Measurements from ENCODE around the gene NCAN. TPM values are rescaled to one million over a fixed set of nuclear protein-coding genes. Genes with fewer than 3 reads are reported as not detected.

The NCAN gene
- total and polyA plus RNA-seq, 2 of the 13 experiments (the other 11 are each of a cell fraction or from before 2014, with no cell fraction given) = not detected

- TF ChIP-seq ARNTL (CRISPR knock-in tag; IDR thresholded peaks at IDR 0.05) (0 out of 2 replicates have a peak, but pooled peaks have one; percentile 31), THAP8 (CRISPR knock-in tag; IDR thresholded peaks at IDR 0.05; ENCODE audit: borderline replicate concordance) (no peak), MLX (CRISPR knock-in tag; IDR thresholded peaks at IDR 0.05) (no peak), ZNF580 (CRISPR knock-in tag; IDR thresholded peaks at IDR 0.05; ENCODE audit: borderline replicate concordance, low read depth) (no peak), AHR (CRISPR knock-in tag; IDR thresholded peaks at IDR 0.05) (no peak), ARNT (IDR thresholded peaks at IDR 0.05) (no peak), KLF6 (CRISPR knock-in tag; IDR thresholded peaks at IDR 0.05) (no peak), AGO1 (IDR thresholded peaks at IDR 0.05; ENCODE audit: low read depth, low read length, poor library complexity, severe bottlenecking) (peak; percentile 83), POLR2A (IDR thresholded peaks at IDR 0.05; ENCODE audit: insufficient read depth in 1 of 2, low read depth in 2 of 2, low read length in 2 of 2) (peak in 1 of 2 experiments; percentile 46; a peak in 2 of 4 replicates), KLF13 (CRISPR knock-in tag; IDR thresholded peaks at IDR 0.05) (no peak), NCOR1 (IDR thresholded peaks at IDR 0.05; ENCODE audit: borderline replicate concordance, low read length) (no peak), TEF (CRISPR knock-in tag; IDR thresholded peaks at IDR 0.05) (no peak), DMAP1 (CRISPR knock-in tag; IDR thresholded peaks at IDR 0.05) (no peak), ZNF256 (CRISPR knock-in tag; conservative IDR thresholded peaks at IDR 0.05) (no peak), YY1 (IDR thresholded peaks at IDR 0.05; ENCODE audit: insufficient read depth, insufficient replicate concordance, low read depth, low read length) (no peak), SNAPC2 (CRISPR knock-in tag; IDR thresholded peaks at IDR 0.05) (no peak), KLF12 (CRISPR knock-in tag; IDR thresholded peaks at IDR 0.05; ENCODE audit: borderline replicate concordance) (peak; percentile 75; the same call in 1 of the 2 replicates), TP53 (CRISPR knock-in tag; conservative IDR thresholded peaks at IDR 0.05) (no peak), MYNN (CRISPR knock-in tag; IDR thresholded peaks at IDR 0.05; ENCODE audit: low read depth) (no peak), HOXA7 (CRISPR knock-in tag; IDR thresholded peaks at IDR 0.05) (no peak), GATAD1 (CRISPR knock-in tag; IDR thresholded peaks at IDR 0.05) (no peak), ZNF501 (CRISPR knock-in tag; IDR thresholded peaks at IDR 0.05) (0 out of 2 replicates have a peak, but pooled peaks have one; percentile 31), HNRNPL (IDR thresholded peaks at IDR 0.05; ENCODE audit: low read depth, low read length) (no peak), ZNF383 (CRISPR knock-in tag; IDR thresholded peaks at IDR 0.05; ENCODE audit: borderline replicate concordance) (no peak)
- TF ChIP-seq, protein P1, sequence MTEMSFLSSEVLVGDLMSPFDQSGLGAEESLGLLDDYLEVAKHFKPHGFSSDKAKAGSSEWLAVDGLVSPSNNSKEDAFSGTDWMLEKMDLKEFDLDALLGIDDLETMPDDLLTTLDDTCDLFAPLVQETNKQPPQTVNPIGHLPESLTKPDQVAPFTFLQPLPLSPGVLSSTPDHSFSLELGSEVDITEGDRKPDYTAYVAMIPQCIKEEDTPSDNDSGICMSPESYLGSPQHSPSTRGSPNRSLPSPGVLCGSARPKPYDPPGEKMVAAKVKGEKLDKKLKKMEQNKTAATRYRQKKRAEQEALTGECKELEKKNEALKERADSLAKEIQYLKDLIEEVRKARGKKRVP (CRISPR knock-in tag; IDR thresholded peaks at IDR 0.05) = peak in 1 of 2 experiments; percentile 54; a peak in 2 of 4 replicates
- TF ChIP-seq, protein P2, sequence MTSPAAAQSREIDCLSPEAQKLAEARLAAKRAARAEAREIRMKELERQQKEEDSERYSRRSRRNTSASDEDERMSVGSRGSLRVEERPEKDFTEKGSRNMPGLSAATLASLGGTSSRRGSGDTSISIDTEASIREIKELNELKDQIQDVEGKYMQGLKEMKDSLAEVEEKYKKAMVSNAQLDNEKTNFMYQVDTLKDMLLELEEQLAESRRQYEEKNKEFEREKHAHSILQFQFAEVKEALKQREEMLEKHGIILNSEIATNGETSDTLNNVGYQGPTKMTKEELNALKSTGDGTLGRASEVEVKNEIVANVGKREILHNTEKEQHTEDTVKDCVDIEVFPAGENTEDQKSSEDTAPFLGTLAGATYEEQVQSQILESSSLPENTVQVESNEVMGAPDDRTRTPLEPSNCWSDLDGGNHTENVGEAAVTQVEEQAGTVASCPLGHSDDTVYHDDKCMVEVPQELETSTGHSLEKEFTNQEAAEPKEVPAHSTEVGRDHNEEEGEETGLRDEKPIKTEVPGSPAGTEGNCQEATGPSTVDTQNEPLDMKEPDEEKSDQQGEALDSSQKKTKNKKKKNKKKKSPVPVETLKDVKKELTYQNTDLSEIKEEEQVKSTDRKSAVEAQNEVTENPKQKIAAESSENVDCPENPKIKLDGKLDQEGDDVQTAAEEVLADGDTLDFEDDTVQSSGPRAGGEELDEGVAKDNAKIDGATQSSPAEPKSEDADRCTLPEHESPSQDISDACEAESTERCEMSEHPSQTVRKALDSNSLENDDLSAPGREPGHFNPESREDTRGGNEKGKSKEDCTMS (CRISPR knock-in tag; conservative IDR thresholded peaks at IDR 0.05) = no peak
Measured at GRCh38 chr19:19170053-19170872, 41.5 kb upstream of the NCAN start, which contains the start of gene MEF2B (continued).

All from HepG2 (cell line).